ENCODE data around the gene ZNF394. TPM values are rescaled to one million over a fixed set of nuclear protein-coding genes. Genes with fewer than 3 reads are reported as not detected.

Gene ZNF394
- 15.9 to 18.4 TPM (median 17.9 TPM) in 5 replicates for total RNA-seq (2022; extraction: Qiagen RNA extraction)

DNA sequence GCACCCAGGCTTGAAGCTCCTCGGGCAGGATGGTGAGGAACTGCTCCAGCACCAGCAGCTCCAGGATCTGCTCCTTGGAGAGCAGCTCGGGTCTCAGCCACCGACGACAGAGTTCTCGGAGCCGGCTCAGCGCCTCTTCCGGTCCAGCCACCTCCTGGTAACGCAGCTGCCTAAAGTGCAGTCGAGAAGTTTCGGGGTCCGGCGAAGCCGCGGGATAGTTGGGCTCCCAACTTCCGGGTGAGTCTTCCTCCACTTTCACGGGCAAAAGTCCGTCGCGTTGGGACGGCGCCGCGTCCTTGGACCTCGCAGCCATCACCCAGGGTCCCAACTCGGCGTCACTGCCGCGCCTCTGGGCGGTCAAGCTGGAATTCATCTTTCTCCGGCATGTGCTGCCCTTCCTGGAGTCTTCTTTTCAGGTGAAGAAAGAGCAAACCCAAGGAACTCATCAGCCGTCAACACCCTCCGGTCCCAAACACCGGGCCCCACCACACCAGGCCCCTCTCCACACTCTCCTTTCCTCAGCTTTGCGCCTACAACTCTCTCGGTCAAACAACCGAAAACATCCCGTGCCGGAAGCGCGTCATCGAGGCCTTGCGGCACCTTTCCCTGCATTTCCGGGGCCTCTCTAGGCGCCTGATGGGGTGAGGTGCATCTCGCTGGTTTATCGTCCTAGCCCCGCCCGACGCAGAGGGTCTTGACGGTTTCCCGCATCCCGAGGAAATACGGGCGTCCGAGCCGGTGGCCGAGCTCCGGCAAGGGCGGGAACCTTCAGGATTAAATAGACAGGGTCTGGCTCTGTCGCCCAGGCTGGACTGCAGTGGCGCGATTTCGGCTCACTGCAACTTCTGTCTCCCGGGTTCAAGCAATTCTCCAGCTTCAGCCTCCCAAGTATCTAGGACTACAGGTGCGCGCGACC lies at the start of gene ZNF394:
Gene ZNF394 (minus strand): TSS at position 561 of the 916 bp plus-strand sequence. CDS start 188 bp downstream, at position 373.

DNA sequence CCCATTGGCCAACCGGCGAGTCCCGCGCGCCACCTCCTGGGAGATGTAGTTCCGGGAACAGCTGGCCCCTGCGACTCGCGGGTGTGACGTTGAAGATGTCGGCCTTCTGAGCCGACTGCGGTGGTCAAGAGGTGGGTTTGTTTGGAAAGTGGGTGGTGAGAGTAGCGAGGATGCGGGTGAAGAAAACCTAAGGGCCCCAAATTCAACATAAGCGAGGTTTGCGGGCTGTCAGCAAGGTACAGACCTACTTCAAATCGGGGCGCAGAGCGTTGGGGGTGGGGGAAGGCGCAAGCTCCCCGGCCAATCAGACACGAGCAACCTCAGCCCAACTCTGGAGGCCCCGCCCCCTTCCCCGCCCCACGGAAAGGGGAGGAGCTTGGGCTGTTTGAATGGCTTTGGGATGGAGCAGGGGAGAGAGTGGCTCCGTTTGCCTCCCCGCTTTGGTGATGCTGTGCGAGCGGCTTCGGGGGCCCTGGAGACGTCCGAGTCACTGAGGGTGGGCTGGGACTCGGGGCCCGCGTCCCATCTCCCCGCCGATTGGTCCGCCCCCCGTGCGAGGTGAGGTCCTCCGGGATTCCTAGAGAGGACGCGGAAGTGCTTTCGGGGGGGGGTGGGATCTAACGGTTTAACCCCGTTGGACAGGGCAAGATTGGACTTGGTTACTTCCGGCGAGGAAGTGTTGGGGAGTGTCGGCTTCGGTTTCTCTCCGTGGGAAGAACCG lies 4.7 kb upstream of the ZNF394 start, which contains the start of gene ZKSCAN5:
Gene ZKSCAN5 (plus strand): TSS at position 60 of the 721 bp plus-strand sequence. CDS start 1,383 bp downstream, outside the sequence.

DNA sequence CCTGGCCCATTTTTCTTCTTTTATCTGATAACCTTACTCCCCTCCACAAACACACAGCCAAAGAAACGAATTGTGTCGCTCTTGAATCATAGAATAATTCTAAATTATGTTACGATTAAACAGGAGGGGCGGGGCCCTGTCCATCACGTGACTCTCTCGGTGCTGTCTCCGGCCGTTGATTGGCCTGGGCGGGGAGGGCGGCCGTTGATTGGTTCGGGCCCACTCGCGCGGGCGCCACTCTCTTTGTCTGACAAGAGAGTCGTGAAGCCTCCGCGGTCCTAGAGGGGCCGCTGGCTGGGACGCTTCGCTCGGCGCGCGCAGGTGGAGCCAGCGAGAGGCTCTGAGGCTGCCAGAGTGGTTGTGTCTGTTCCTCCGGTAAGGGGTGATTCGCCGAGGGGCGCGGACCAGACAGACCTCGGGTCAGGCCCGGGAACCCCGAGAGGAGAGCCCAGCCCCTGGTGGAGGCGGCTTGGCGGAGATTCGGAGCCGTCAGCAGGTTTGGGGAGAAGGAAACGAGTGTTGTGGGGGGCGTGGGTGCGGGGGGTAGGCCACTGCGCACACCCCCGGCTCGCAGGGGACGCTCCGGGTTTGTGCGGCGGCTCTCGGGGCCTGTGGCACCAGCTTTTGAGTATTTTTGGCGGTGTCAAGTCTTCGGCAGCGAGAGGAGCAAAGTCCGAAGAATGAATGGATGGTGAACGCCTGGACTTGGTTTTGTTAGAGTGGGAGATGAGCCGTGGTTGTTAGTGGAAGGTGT lies 27.3 kb downstream of the ZNF394 start, which contains the start of gene ZNF789:
Gene ZNF789 (plus strand): TSS at position 330 of the 754 bp plus-strand sequence. CDS start 3,567 bp downstream, outside the sequence.

Other genes with a start within 250 kb of the ZNF394 start
- gene MYH16, start 227.4 kb downstream of the ZNF394 start, total RNA-seq (2022; extraction: Qiagen RNA extraction), result 0.27 to 0.41 TPM (median 0.34 TPM) in 5 replicates
- gene ARPC1A, start 174.4 kb downstream of the ZNF394 start, total RNA-seq (2022; extraction: Qiagen RNA extraction), result 118 to 133 TPM (median 125 TPM) in 5 replicates
- 277 to 306 TPM (median 283 TPM) in 5 replicates for gene ARPC1B, start 125.6 kb downstream of the ZNF394 start, total RNA-seq (2022; extraction: Qiagen RNA extraction)
- 166 to 191 TPM (median 177 TPM) in 5 replicates for gene PDAP1, start 91.7 kb downstream of the ZNF394 start, total RNA-seq (2022; extraction: Qiagen RNA extraction)
- gene BUD31, start 91.3 kb downstream of the ZNF394 start, total RNA-seq (2022; extraction: Qiagen RNA extraction), result 125 to 150 TPM (median 135 TPM) in 5 replicates
- gene PTCD1, start 61.5 kb downstream of the ZNF394 start, total RNA-seq (2022; extraction: Qiagen RNA extraction), result 6.1 to 7.3 TPM (median 6.9 TPM) in 5 replicates
- gene CPSF4, start 61.3 kb downstream of the ZNF394 start, total RNA-seq (2022; extraction: Qiagen RNA extraction), result 30.8 to 42.9 TPM (median 41.9 TPM) in 5 replicates
- 902 to 1,182 TPM (median 918 TPM) in 5 replicates for gene ATP5MF, start 34.1 kb downstream of the ZNF394 start, total RNA-seq (2022; extraction: Qiagen RNA extraction)
- gene ZNF789, start 27.4 kb downstream of the ZNF394 start, total RNA-seq (2022; extraction: Qiagen RNA extraction), result 7.8 to 9.1 TPM (median 8.3 TPM) in 5 replicates
- 8.3 to 10.8 TPM (median 8.8 TPM) in 5 replicates for gene ZKSCAN5, start 4.4 kb upstream of the ZNF394 start, total RNA-seq (2022; extraction: Qiagen RNA extraction)
- 5.8 to 6.3 TPM (median 6.1 TPM) in 5 replicates for gene FAM200A, start 51.8 kb upstream of the ZNF394 start, total RNA-seq (2022; extraction: Qiagen RNA extraction)
- gene ZNF655, start 58.4 kb upstream of the ZNF394 start, total RNA-seq (2022; extraction: Qiagen RNA extraction), result 52.0 to 56.0 TPM (median 53.0 TPM) in 5 replicates
- gene TMEM225B, start 98.0 kb upstream of the ZNF394 start, total RNA-seq (2022; extraction: Qiagen RNA extraction), result 0.79 to 1.2 TPM (median 1.0 TPM) in 5 replicates
- 8.2 to 9.6 TPM (median 8.9 TPM) in 5 replicates for gene ZSCAN25, start 116.7 kb upstream of the ZNF394 start, total RNA-seq (2022; extraction: Qiagen RNA extraction)
- 1.1 to 1.9 TPM (median 1.4 TPM) in 5 replicates for gene CYP3A5, start 179.7 kb upstream of the ZNF394 start, total RNA-seq (2022; extraction: Qiagen RNA extraction)
- 0.05 TPM in 1 of 5 replicates, not detected in the others for gene CYP3A7, start 234.9 kb upstream of the ZNF394 start, total RNA-seq (2022; extraction: Qiagen RNA extraction)